HEK293 (cell line): Measurements from ENCODE around the gene GHRH.

ENCODE experiments used
- CTCF ChIP-seq: fragments of 450-650 bp; formaldehyde crosslinking; IDR thresholded peaks from 2 replicates; pipeline ENCODE4 v1.5.1; 2016; ENCODE audit warnings: missing biosample characterization, missing genetic modification characterization
- MYNN ChIP-seq: fragments of 450-650 bp; formaldehyde crosslinking; IDR thresholded peaks from 2 replicates; pipeline ENCODE4 v1.5.1; 2016; ENCODE audit warnings: missing biosample characterization, missing genetic modification characterization, borderline replicate concordance
- PBX3 ChIP-seq: sonication (generic); formaldehyde crosslinking; IDR thresholded peaks from 2 replicates; pipeline ENCODE4 v1.8.1; 2022; ENCODE audit warnings: mild to moderate bottlenecking, moderate library complexity, missing genetic modification reagents
- SETDB1 ChIP-seq: IDR thresholded peaks from one replicate; pipeline ENCODE4 v1.6.1; 2017; ENCODE audit warnings: mild to moderate bottlenecking, low read length, moderate library complexity, mixed read lengths; ENCODE audit not compliant: insufficient read length
- ZEB2 ChIP-seq: fragments of 450-650 bp; formaldehyde crosslinking; IDR thresholded peaks from 2 replicates; pipeline ENCODE4 v1.5.1; 2016; ENCODE audit warnings: missing biosample characterization, missing genetic modification characterization
- ZNF175 ChIP-seq: fragments of 450-650 bp; formaldehyde crosslinking; IDR thresholded peaks from 2 replicates; pipeline ENCODE4 v1.5.1; 2016; ENCODE audit warnings: missing biosample characterization, missing genetic modification characterization
- ZNF311 ChIP-seq: fragments of 450-650 bp; formaldehyde crosslinking; IDR thresholded peaks from 2 replicates; pipeline ENCODE4 v1.5.1; 2017; ENCODE audit warnings: missing biosample characterization, missing genetic modification characterization, borderline replicate concordance
- ZNF354C ChIP-seq: fragments of 450-650 bp; formaldehyde crosslinking; IDR thresholded peaks from 2 replicates; pipeline ENCODE4 v1.5.1; 2016; ENCODE audit warnings: missing biosample characterization, missing genetic modification characterization, low read depth, borderline replicate concordance
- ZNF366 ChIP-seq: fragments of 450-650 bp; formaldehyde crosslinking; conservative IDR thresholded peaks from 2 replicates; pipeline ENCODE4 v1.5.1; 2016; ENCODE audit warnings: missing biosample characterization, missing genetic modification characterization
- ZNF510 ChIP-seq: fragments of 450-650 bp; formaldehyde crosslinking; IDR thresholded peaks from 2 replicates; pipeline ENCODE4 v1.5.1; 2018; ENCODE audit warnings: mild to moderate bottlenecking, missing genetic modification characterization, missing biosample characterization; ENCODE audit not compliant: insufficient replicate concordance
- ZNF558 ChIP-seq: fragments of 450-650 bp; formaldehyde crosslinking; IDR thresholded peaks from 2 replicates; pipeline ENCODE4 v1.5.1; 2016; ENCODE audit warnings: missing biosample characterization, missing genetic modification characterization
- ZNF776 ChIP-seq: fragments of 450-650 bp; formaldehyde crosslinking; IDR thresholded peaks from 2 replicates; pipeline ENCODE4 v1.5.0; 2017; ENCODE audit warnings: missing biosample characterization, missing genetic modification characterization, borderline replicate concordance
- ZNF777 ChIP-seq: fragments of 450-650 bp; formaldehyde crosslinking; IDR thresholded peaks from 2 replicates; pipeline ENCODE4 v1.5.1; 2017; ENCODE audit warnings: missing biosample characterization, missing genetic modification characterization, borderline replicate concordance
- ZNF791 ChIP-seq: fragments of 450-650 bp; formaldehyde crosslinking; IDR thresholded peaks from 2 replicates; pipeline ENCODE4 v1.5.1; 2016; ENCODE audit warnings: missing biosample characterization, missing genetic modification characterization

- no peak for TF ChIP-seq CTCF (tag by site-specific recombination)
- TF ChIP-seq ZNF175, result no peak
- no peak for TF ChIP-seq ZNF354C (tag by site-specific recombination)
- no peak for TF ChIP-seq ZNF366 (tag by site-specific recombination)
- TF ChIP-seq ZNF777 (tag by site-specific recombination), result no peak
- no peak for TF ChIP-seq MYNN (tag by site-specific recombination)
- no peak for TF ChIP-seq ZNF510 (tag by site-specific recombination)
- no peak for TF ChIP-seq ZNF776
- no peak for TF ChIP-seq ZNF558 (tag by site-specific recombination)
- TF ChIP-seq SETDB1, result no peak
- TF ChIP-seq ZNF311 (tag by site-specific recombination), result no peak
- no peak for TF ChIP-seq ZNF791 (tag by site-specific recombination)
- no peak for TF ChIP-seq PBX3
- TF ChIP-seq ZEB2 (tag by site-specific recombination), result no peak
Observed at GRCh38 chr20:37253087-37253486, 8.5 kb downstream of the GHRH start.
